Measurements from ENCODE around the gene DNAH1.

The DNAH1 gene

GRCh38 chr3:52391096-52391495 lies 75.0 kb downstream of the DNAH1 start:
- DNase-seq (ENCODE audit: low spot score): no peak

- no peak for DNase-seq (ENCODE audit: low spot score)
These were observed 76.3 kb downstream of the DNAH1 start for GRCh38 chr3:52392216-52392930.

- no peak for DNase-seq (ENCODE audit: low spot score)
These were observed 77.2 kb downstream of the DNAH1 start for GRCh38 chr3:52393131-52393807.

GRCh38 chr3:52393959-52394670 lies 78.0 kb downstream of the DNAH1 start:
- DNase-seq (ENCODE audit: low spot score): no peak

DNA sequence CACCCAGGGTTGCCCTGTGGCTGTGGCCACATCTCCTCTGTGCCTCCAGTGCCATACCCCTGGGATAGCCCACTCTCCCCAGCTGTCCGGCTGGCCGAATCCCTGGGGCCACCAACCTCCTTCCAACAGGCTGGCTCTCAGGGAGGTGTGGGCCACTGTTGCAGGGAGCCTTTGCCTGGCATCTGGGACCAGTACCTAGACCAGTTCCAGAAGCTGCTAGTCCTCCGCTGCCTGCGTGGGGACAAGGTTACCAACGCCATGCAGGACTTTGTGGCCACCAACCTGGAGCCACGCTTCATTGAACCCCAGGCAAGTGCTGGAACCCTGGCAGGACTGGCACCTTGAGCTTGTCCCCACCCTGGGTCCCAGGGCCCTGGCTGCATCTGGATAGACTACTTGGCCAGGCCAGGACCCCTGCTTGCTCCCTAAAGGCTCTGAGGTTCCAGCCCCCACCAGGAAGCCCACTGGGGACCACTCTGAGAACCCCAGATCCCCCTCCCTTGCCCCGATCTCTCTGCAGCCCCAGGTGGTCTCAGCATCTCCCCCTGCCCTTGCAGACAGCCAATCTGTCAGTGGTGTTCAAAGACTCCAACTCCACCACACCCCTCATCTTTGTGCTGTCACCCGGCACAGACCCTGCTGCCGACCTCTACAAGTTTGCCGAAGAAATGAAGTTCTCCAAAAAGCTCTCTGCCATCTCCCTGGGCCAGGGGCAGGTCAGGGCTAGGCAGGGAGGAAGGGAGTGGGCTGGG lies 78.8 kb downstream of the DNAH1 start:
- no peak for DNase-seq (ENCODE audit: low spot score)

GRCh38 chr3:52395503-52395865 lies 79.4 kb downstream of the DNAH1 start:
- no peak for DNase-seq (ENCODE audit: low spot score)

DNA sequence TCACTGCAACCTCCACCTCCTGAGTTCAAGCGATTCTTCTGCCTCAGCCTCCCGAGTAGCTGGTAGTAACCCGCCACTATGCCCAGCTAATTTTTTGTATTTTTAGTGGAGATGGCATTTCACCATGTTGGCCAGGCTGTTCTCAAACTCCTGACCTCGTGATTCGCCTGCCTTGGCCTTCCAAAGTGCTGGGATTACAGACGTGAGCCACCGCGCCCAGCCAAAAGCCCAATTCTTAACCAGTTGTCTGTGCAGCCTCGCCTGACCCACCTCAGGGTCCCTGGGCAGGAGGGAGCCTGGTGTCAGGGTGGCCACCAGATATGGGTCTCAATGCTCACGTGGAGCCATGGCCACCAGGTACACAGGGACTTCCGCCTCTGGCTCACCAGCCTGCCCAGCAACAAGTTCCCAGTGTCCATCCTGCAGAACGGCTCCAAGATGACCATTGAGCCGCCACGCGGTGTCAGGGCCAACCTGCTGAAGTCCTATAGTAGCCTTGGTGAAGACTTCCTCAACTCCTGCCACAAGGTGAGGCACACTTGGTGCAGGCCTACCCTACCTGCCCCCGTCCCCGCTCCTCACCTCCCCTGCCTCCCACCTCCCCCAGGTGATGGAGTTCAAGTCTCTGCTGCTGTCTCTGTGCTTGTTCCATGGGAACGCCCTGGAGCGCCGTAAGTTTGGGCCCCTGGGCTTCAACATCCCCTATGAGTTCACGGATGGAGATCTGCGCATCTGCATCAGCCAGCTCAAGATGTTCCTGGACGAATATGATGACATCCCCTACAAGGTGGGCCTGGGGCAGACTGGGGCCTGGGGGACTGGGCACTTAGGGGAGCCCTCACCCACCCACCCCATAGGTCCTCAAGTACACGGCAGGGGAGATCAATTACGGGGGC lies 80.1 kb downstream of the DNAH1 start:
- no peak for DNase-seq (ENCODE audit: low spot score)

GRCh38 chr3:52396907-52397591 lies 80.9 kb downstream of the DNAH1 start:
- DNase-seq (ENCODE audit: low spot score): no peak

- DNase-seq (ENCODE audit: low spot score): no peak
These were observed 81.7 kb downstream of the DNAH1 start for GRCh38 chr3:52397676-52398399.

DNA sequence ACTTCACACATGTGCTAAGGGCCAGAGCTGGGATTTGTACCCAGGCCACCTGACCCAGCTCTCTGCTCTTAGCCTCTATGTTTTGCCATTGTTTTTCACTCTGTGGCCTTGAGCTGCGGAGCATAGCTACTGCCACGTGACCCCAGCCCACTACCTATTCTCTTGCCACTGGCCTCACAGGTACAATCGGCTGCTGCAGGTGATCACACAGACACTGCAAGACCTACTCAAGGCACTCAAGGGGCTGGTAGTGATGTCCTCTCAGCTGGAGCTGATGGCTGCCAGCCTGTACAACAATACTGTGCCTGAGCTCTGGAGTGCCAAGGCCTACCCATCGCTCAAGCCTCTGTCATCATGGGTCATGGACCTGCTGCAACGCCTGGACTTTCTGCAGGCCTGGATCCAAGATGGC lies 82.6 kb downstream of the DNAH1 start:
- DNase-seq (ENCODE audit: low spot score): no peak

GRCh38 chr3:52399131-52399530 lies 83.0 kb downstream of the DNAH1 start:
- no peak for DNase-seq (ENCODE audit: low spot score)

- no peak for DNase-seq (ENCODE audit: low spot score)
These were observed 83.5 kb downstream of the DNAH1 start for GRCh38 chr3:52399593-52399992.

DNA sequence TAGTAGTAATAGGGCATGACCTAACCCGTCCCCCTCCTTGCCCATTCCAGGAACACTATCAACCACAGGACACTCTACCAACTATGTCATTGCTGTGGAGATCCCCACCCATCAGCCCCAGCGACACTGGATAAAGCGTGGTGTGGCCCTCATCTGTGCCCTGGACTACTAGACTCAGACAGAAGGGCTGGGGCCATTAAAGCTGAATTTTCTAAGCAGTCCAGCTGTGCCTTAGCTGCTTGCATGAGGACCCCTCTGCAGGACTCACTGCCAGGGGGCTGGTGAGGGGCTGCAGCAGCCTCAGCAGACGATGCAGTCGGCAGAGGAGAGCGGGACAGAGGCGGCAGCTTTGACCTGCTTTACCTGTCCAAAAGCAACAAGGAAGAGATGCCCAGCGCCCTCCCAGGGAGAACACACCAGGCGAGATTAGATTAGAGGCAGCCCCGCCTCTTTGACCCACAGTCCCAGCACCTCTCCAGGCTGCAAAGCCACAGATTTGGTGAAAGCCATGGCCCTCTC lies 84.2 kb downstream of the DNAH1 start:
- no peak for DNase-seq (ENCODE audit: low spot score)

DNA sequence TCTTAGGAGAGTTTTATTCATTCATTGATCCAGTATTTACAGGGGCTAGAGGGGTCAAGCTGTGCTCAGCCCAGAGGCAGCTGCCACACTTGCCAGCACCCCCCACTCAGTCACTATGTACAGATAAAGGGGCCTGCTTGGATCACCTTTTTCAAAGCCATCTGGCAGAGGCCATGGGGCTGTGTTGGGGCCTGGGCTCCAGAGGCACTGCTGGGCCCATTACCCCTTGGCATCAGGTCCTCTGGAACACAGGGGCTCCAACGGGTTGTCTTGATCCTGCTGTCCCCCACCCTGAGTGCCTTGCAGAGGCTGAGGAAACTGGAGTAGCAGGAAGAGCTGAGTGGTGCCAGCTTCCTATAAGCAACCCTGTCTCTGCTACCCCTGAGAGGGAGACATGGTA lies 84.9 kb downstream of the DNAH1 start:
- no peak for DNase-seq (ENCODE audit: low spot score)

GRCh38 chr3:52401551-52401950 lies 85.4 kb downstream of the DNAH1 start:
- no peak for DNase-seq (ENCODE audit: low spot score)

DNA sequence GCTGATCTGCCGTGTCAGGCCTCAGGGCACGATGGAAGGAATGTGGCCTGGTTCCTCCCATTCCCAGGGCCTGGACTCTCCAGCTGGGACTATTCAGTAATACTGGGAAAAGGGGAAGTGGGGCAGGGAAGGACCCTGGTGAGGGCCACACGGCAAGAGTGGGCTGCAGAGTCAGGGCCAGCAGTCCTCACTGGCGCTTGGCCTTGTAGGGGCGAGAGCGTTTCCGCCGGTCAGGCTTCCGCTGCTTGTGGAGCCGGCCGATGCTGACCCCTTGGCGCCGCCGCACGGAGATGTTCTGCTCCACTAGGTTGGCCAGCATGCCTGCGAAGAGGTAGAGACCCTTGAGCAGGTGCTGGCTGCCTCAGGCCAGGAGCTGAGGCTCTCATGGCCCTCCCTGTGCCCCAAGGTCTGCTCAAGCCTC lies 86.0 kb downstream of the DNAH1 start:
- no peak for DNase-seq (ENCODE audit: low spot score)

DNA sequence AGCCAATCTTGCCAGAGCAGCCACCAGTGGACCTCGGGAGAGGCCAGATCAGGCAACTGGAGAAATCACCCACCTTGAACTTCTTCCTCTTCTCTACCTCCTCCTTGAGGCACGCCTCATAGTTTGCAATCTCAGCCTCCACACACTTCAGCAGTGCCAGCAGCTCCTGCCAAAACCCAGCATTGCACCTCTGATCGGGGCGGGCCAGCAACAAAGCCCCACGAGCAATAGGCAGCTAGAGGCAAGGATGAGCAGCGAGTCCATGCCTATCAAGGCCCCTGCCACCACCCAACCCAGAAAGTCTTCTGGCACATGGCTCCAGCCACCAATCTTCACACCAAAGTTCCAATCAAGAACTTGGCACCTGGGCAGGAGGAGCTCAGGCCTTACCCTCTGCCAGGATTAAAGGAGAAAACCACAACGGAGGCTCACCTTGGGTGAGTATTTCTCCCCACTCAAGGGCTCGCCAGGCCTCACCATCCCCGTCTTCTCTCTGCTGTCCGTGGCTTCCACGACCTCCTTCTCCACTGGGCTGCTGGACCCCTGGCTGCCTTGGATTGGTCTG lies 86.7 kb downstream of the DNAH1 start:
- no peak for DNase-seq (ENCODE audit: low spot score)

DNA sequence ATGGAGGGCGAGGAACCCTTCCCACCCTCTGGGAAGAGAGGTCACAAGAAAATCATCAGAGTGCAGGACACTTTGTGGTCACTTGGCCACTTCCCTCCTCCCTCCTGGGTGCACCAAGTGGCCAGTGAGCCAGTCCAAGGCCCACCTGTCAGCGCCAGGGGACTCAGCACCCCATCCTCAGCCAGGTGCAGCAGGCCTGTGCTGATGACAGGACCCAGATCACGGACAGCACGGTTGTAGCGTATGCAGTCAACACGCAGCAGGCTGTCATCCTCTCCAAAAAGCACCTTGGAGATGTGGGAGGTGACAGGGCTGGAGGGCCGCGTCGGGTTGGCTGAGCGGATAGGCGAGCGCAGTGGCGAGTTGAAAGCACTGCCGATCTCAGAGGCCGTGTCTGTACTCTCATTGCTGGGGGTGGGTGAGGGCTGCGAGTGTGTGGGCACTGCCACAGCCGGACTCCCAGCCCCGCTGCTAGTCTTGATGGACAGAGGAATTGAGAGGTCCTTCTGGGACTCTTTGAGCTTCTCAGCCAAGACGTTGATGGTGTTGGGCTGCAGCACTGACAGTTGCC lies 87.2 kb downstream of the DNAH1 start:
- no peak for DNase-seq (ENCODE audit: low spot score)

- no peak for DNase-seq (ENCODE audit: low spot score)
These were observed 87.8 kb downstream of the DNAH1 start for GRCh38 chr3:52403955-52404354.

All from hepatic stellate cell (primary cell).